GM19238 (cell line): ENCODE results near the gene AKR1C1.
"Not testable (repeated sequence)": the region's sequence is repeated elsewhere in the genome, so short reads cannot be mapped to it uniquely, and the experiment has no call there.

Source experiments
- DNase-seq: peaks from one replicate; pipeline ENCODE4 v3.0.0; 2011; ENCODE audit warnings: low spot score; ENCODE audit not compliant: insufficient read length

The AKR1C1 gene

GRCh38 chr10:4982764-4983226 is 19.6 kb downstream of the AKR1C1 start:
- DNase-seq = no peak

DNA sequence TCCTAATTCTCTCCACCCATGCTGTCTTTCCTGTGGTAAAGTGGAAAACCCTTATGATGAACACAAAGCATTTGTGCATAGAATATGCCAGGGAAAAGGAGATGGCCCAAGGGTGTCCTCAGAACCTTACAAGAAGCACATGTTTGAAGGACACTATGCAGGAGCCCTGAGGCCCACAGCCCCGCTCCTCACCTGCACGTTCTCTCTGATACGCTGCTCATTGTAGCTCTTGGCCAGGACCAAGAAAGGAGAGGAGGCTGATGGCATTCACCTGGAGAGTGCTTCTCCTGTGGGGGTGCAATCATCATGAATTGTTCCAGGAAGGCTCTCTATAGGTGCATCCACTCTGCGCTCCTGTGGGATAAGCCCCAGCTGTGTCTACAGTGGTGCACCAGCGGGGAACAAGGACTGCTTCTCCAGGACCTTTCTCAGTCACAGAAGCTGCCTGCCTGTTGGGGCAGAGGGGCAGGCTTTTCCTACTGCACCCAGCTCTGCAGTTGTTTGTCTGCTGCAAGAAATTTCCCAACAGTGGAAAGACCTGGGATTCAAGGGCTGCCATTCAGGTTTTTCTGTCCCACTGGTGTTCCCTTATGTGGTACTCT is 20.5 kb downstream of the AKR1C1 start:
- DNase-seq = no peak

DNA sequence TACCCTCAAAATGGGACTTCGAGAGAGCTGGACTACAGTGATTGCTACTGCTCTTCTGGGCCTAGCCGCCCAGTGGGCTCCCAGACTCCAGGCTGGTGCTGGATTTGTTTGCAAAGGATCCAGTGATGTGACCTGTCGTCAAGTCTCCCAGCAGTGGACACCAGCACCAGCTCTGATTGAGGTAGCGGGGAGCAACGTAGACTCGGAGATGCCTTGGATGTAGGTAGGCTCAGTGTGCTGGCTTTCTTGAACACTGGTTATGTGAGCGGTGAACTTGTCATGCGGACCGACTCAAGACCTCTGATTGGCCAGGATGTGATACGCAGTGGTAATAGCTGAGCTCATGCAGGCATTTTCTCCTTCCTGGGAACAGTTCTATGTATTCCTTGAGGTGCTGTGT is 21.0 kb downstream of the AKR1C1 start:
- DNase-seq = no peak

DNA sequence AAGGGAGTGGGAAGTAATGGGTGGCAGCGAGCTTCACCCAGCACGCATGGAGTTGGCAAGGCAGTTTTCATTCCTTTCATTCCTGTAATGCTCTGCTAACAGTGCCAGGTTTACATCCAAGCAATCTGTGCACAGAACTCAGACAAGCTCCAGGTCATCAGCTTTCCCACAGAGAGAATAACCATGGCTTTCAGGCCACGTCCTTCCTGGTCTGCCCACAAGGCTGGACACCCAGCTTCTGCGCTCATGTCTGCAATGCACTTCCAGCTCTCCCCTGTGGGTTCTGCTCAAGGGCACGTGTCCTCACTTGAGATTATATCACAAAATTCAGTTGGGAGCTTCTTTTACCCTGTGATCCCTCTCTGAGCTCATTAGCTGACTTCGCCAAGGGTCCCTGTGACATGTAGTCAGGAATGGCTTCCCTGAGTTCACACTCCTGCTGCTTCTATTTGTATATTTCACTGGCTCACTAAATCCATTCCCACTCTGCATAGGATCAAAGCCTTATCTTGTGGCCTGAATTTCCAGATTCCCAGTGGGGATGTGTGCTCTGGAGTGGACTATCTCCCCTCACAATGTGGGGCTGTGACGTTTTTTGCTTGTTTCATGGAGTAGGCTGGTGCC is 21.9 kb downstream of the AKR1C1 start:
- DNase-seq = no peak

GRCh38 chr10:4988000-4988641 is 24.9 kb downstream of the AKR1C1 start:
- DNase-seq = not testable (repeated sequence)

- no peak for DNase-seq
Observed at GRCh38 chr10:4990217-4990616, 27.0 kb downstream of the AKR1C1 start.

DNA sequence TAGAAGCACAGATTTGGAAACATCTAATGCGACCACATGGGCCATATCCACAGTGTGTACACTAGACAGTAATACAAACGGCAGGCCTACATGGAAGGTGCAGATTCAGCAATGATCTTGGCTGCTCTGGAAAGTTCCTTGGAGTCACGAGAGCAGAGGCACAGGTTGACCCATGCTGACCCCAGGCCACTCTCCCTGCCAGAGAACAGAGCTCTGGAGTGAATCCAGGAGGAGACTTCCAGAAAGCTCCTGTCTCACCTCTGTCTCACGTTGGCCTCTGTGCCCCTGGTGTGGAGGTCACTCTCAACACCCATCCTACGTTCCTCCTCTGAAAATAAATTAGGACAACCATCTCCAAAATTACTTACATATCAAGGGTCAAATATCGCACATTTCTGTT is 28.2 kb downstream of the AKR1C1 start:
- not testable (repeated sequence) for DNase-seq

GRCh38 chr10:4992564-4992963 is 29.3 kb downstream of the AKR1C1 start:
- not testable (repeated sequence) for DNase-seq

DNA sequence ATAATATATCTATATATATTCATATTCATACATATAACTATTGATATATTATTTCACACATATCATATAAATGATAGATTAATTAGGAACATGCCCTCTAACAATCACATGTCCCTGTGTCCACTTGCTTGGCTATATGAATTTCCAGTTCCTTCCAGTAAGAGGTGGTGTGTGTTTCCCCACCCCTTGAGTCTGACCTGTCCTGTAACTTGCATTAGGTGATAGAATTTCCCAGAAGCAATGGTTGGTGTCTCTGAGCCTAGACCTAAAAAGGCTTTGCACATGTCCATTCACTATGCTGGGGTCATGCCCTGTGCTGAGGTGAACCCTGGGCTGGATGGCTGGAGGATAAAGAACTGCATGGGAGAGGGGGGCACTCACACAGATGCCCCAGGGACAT is 31.0 kb downstream of the AKR1C1 start:
- DNase-seq = not testable (repeated sequence)

DNA sequence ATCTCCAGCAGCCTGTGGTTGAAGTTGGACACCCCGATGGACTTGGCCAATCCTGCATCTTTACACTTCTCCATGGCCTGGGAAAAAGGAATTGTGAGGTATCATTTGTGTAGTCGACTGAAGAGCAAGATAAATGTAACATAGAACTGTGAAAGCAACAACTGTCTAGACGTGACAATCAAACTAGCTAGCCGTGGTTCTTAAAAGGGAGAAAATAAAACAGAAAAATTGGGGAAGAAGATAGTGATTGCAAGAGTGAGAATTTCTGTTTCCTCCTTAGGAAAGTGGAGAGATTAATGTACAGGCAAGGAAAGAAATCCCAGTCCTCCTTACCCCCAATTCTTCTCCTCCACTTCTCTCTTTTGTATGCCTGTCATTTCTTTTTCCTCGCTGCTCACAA is 35.5 kb downstream of the AKR1C1 start:
- DNase-seq = no peak

DNA sequence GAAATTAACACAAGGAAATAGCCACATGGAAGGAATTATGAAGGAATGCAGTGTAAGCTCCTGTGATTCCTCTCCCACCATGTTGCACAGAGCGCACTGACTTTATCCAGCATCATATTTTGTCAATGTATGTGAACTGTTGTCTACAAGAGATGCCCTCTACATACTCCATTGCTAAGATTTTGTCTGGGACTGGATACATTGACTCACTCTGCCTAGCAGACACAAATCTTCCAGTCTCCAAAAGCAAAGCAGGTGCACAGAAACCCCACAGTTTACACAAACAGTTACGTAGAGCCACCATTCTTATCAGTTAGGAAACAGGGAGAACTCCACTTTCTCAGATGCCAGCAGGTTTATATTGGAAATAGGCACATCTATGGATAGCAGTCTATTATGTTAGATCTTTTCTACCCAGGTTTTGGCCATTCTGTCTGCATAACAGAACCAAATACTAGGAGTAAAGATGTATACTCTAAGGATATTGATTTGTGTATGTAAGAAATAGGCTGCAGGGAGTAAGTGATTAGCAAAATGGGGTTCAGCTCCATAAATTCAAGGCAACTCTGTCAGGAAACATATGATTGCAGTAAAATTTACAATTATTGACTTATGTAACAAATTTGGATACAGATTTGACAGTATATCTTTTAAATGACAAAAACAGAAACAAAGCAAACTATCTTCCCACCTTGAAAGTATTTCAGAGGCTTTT is 39.0 kb downstream of the AKR1C1 start:
- no peak for DNase-seq

DNA sequence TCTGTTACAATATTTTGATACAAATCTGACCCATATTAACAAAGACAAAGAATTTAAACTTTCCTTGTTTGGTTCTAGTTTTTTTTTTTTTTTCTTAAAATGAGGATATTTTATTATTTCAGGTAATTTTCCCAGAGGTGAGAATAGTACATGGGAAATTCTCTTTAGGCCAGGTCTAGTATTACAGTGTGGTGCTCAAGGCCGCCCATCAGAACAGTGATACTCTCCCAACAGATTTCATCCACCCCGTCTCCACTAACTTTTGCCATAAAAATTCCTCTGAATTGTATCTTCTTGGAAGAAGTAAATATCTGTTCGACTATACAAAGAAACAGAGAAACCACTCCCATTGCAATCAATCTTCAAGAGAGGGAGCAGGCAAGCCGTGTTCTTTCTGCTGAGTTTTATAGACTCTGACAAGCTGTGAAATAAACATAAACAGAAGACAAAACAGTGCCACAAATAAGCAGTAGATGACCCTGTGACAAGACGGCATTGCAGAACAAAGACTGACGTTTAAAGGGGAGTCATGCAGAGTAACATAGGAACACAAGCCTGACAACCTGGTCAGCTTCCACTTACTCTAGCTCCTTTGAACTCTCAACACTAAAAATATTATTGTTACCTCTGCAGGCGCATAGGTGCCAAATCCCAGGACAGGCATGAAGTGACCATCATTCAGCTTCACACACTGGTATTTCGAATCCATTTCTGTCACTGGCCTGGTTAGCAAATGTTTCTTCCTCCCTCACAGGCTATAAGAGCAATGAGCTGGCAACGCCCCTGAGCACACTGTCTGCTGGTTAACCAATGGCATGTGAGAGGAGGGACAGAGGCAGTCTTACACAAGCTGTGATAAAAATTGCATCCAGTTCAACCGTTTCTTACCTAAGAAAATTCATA is 40.2 kb downstream of the AKR1C1 start, which contains the start of gene AKR1C2:
Gene AKR1C2 (minus strand): TSS at position 731 of the 903 bp plus-strand sequence. CDS start 22 bp downstream, at position 709.
- not testable (repeated sequence) for DNase-seq

DNA sequence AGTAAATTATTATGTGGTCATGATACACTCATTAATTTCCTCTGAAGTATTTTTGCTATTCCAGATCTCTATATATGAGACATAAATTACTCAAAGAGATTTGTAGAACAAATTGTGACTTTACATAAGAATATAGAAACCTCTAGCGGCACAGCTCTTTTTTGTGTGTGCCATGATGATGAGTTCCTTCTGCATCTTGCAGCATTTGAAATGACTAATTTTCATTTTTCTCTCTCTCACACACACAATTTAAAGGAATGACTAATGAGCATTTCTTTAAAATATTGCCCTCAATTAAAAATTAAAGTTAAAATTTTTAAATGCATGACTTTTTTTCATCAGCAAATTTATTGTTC is 40.8 kb downstream of the AKR1C1 start:
- DNase-seq = not testable (repeated sequence)

GRCh38 chr10:5004501-5004900 is 41.3 kb downstream of the AKR1C1 start:
- not testable (repeated sequence) for DNase-seq

GRCh38 chr10:5008857-5009548 is 45.8 kb downstream of the AKR1C1 start:
- not testable (repeated sequence) for DNase-seq

DNA sequence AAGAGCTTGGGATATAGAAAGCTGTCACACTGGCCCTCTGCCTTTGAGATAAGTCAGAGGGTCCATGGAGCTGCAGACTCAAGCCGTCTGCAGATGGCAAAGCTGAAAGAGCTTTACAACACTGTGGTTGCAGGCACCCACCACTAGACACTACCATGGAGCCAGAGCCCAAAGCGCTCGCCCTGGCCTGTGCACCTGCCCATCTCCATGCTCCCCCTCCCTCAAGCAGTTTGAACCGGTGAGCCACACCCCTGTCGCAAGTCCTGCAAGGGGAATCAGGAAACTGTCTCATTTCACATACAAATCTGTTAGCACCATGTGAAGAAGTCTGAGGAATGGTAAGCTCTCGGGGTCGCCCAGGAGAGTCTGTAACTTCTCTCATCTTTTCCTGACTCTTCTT is 46.8 kb downstream of the AKR1C1 start:
- DNase-seq = not testable (repeated sequence)

- DNase-seq = not testable (repeated sequence)
Observed at GRCh38 chr10:5011392-5011791, 48.2 kb downstream of the AKR1C1 start.

GRCh38 chr10:5012595-5012994 is 49.4 kb downstream of the AKR1C1 start:
- no peak for DNase-seq

- DNase-seq = no peak
Observed at GRCh38 chr10:5013385-5013784, 50.2 kb downstream of the AKR1C1 start.

DNA sequence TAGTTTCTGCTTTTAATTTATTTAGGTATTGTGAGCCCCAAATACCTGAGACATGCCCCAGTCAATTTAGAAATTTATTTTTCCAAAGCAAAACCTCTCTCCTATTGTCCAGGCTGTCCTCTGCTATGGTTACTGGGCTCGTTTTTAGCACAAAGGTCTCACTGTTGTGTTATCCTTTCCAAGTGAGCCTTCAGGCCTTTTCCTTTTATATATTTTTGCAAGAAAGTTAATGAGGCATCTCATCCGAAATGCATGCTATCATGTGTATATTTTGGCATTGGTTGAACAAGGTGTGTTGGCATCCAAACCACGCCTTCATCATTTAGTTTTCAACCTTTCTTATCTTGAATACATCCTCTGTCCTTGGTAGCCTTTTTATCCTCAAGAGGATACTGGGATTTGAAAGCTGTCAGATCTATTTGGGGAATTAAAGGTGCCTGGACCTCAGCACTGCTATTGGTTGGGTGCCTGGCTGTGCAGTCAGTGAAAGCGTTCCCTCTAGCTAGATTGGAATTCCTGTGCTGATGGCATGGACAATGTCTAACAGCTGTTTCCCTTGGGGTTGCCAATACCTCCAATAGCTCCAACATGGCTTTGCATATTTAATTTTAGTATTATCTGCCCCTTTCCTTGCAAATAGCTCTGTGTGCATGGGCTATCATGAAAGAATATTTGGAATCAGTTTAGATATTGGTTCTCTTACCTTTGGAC is 51.1 kb downstream of the AKR1C1 start:
- not testable (repeated sequence) for DNase-seq
